ENCODE measurements around the gene NRG4.

Gene NRG4

DNA sequence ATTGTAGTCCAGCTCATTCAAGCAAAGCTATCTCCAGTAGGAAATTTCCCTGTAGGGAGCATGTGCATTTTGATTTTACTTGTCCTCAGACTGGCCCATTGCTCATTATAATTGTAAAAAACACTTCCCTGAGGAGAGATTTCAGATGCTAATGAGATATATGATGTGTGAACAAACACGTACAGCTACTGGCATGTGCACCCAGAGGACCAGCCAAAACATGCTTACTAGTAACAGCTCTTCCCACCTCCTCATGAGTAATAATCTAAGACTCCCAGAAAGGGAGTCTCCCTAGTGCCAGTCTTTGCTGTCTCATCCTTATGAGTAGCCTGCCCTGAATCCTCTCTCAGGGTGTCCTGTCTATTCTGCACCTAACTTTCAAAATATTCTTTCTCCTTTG lies 65.1 kb downstream of the NRG4 start:
- H3K4me3 ChIP-seq (ENCODE audit: low read depth, low read length): no peak overlapping the region
- DNase-seq (ENCODE audit: low read depth): peak; percentile 54
- TF ChIP-seq, protein P1, sequence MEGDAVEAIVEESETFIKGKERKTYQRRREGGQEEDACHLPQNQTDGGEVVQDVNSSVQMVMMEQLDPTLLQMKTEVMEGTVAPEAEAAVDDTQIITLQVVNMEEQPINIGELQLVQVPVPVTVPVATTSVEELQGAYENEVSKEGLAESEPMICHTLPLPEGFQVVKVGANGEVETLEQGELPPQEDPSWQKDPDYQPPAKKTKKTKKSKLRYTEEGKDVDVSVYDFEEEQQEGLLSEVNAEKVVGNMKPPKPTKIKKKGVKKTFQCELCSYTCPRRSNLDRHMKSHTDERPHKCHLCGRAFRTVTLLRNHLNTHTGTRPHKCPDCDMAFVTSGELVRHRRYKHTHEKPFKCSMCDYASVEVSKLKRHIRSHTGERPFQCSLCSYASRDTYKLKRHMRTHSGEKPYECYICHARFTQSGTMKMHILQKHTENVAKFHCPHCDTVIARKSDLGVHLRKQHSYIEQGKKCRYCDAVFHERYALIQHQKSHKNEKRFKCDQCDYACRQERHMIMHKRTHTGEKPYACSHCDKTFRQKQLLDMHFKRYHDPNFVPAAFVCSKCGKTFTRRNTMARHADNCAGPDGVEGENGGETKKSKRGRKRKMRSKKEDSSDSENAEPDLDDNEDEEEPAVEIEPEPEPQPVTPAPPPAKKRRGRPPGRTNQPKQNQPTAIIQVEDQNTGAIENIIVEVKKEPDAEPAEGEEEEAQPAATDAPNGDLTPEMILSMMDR (conservative IDR thresholded peaks at IDR 0.05; ENCODE audit: low read depth, low read length): no peak

DNA sequence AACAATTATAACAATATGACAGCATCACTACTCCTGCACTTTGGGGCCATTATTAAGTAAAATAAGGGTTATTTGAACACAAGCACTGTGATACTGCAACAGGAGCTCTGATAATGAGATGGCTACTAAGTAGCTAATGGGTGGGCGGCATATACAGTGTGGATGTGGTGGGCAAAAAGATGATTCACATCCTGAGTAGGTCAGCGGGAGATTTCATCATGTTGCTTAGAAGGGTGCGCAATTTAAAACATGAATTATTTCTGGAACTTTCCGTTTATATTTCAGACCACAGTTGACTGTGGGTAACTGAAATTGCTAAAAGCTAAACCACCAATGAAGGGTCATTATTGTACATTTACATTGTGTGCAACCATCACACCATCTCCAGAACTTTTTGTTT lies 66.3 kb downstream of the NRG4 start:
- DNase-seq (ENCODE audit: low read depth): peak; percentile 84
- H3K4me3 ChIP-seq (ENCODE audit: low read depth, low read length): no peak overlapping the region
- TF ChIP-seq, protein P1 (conservative IDR thresholded peaks at IDR 0.05; ENCODE audit: low read depth, low read length): no peak

DNA sequence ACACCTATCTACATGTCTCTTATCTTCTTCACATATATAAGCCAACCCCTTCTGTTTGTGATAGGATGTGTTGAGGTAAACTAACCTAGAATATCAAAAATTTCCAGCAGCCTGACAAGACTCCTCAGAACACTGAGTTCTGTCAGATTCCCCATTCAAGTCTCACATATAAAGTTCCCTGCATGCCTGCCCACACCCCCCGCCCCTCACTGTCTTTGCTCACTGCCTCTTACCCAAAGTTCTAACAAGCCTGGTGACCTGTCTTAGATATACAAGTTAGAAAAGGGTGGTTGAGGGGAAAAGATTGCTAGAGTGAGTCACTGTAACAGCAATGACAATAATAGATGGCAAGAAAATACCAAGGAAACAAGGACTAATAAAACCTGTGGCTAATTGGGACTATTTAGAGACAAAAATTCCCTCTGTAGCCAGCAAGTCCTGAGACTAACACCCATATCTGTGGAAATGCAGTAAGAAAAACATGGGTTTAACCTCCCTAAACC lies 68.5 kb downstream of the NRG4 start:
- DNase-seq (ENCODE audit: low read depth): no peak
- TF ChIP-seq, protein P1 (conservative IDR thresholded peaks at IDR 0.05; ENCODE audit: low read depth, low read length): no peak
- no peak overlapping the region for H3K4me3 ChIP-seq (ENCODE audit: low read depth, low read length)

DNA sequence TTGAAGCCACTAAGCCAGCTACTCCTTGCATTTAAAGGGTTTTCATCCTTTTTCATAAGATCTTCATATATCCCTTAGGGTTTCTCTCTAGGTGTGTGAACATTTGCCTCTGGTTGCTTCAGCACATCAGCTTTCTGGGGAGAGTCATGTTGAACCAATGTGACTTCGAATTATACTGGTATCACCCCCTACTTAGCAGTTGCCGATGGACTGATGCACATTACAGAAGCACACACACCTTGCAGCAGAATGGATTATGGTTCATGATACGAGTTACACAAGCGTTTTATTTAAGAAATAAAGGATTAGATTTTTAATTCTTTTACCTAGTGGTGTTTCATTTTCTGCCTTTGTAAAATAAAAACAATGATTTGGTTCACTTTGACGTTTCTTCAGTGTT lies 69.0 kb downstream of the NRG4 start:
- no peak for DNase-seq (ENCODE audit: low read depth)
- TF ChIP-seq, protein P1 (conservative IDR thresholded peaks at IDR 0.05; ENCODE audit: low read depth, low read length): no peak
- no peak overlapping the region for H3K4me3 ChIP-seq (ENCODE audit: low read depth, low read length)

DNA sequence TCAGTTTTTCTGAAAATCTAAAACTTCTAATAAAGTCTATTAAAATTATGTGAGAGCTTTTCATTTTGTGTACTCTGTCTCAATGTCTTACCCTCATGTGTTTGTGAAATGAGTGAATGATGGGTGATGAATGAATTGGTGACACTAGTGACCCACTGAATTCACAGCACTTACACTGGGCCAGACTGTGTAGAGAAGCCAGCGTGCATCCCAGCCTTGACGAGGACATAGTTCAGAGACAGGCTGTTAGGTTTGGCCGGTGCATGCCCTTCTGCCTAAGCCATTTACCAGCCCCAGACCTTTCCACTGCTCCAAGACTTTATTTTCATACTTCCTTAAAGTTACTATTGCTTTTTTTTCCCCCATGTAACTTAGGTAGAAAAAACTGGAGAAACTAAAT lies 69.8 kb downstream of the NRG4 start:
- no peak for DNase-seq (ENCODE audit: low read depth)
- H3K4me3 ChIP-seq (ENCODE audit: low read depth, low read length): no peak overlapping the region
- TF ChIP-seq, protein P1 (conservative IDR thresholded peaks at IDR 0.05; ENCODE audit: low read depth, low read length): no peak

DNA sequence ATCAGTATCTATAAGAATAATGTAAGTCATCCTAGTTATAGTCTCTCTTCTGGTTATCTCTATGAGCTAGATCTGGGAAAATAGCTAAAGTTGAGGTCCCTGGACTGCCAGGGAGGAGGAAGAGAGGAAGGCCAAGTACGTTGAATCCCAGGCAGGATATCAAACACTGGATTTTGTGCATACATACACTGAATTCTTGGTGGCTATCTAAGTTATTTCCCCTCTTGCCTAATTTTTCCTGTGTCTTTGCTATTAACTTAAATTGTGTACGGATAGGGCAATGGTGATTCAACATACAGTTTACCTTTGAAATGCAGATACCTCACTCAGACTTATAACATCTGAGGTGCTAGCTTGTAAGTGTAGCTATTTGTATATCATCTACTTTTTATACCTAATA lies 81.4 kb downstream of the NRG4 start:
- TF ChIP-seq, protein P1 (conservative IDR thresholded peaks at IDR 0.05; ENCODE audit: low read depth, low read length): no peak
- no peak for DNase-seq (ENCODE audit: low read depth)

DNA sequence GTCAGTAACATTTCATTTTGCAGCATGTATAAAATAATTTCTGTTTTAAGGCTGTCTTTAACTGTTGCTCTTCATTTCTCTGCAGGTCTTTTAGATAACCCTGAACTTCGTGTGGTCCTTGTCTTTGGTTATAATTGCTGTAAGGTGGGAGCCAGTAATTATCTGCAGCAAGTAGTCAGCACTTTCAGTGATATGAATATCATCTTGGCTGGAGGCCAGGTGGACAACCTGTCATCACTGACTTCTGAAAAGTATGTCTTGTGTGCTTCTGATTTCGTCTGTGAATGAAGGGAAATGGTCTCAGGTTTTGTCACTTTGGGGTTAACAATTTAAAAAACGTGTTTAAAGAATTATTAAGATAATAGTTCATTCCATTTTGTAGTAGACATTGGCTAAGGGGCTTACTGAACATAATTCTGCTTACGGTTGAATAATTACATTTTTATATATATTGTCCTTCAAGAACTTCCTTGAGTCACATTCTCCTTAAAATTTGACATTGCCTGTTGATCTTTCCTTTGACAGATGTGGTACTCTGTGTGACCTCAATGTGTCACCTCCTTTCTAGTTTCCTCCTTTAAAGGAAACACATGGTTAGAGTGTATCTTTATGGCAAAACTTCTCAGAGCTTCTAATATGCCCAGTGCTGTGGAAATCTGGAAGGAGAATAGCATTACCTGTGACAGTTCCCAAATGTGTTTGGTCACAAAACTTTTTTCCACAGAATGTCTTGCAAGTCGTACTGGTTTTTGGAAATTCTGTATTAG lies 82.2 kb downstream of the NRG4 start:
- TF ChIP-seq, protein P1 (conservative IDR thresholded peaks at IDR 0.05; ENCODE audit: low read depth, low read length): no peak
- H3K4me3 ChIP-seq (ENCODE audit: low read depth, low read length): no peak overlapping the region
- DNase-seq (ENCODE audit: low read depth): peak; percentile 32

More for the DNA sequence above, 81.4 kb downstream of the NRG4 start:
- H3K4me3 ChIP-seq (ENCODE audit: low read depth, low read length): no peak overlapping the region

All from choroid plexus epithelial cell (primary cell).